Left renal cortex interstitium (tissue), 4 donors: ENCODE measurements around the gene FOXJ3. TPM values are rescaled to one million over a fixed set of nuclear protein-coding genes. Genes with fewer than 3 reads are reported as not detected.

Source experiments
- DNase-seq, 4 donors: peaks; one replicate each; pipeline ENCODE4 v3.0.0-alpha.2; 2013; ENCODE audit warnings: low read depth in 4 of 4, low spot score in 2 of 4, missing footprints in 1 of 4
- polyA plus RNA-seq, 4 donors: library from polyadenylated mRNA; unstranded; fragments of 120-200 nt; gene quantifications; one replicate each; pipeline ENCODE4 v1.2.1, GENCODE V29; 2013; ENCODE audit not compliant: insufficient read length in 4 of 4

FOXJ3 gene
- polyA plus RNA-seq: 10 to 100 TPM; 32.8 to 52.7 (median 43.7) TPM

- DNase-seq: peak; percentile 88 to 96 (median 92)
These were observed at the start of gene FOXJ3 for GRCh38 chr1:42335050-42335808. Gene FOXJ3, minus strand, starts transcription at chr1:42335235. Its CDS starts 24,142 bp downstream, at chr1:42311093.

- no peak for DNase-seq
These were observed 46.2 kb upstream of the FOXJ3 start for GRCh38 chr1:42381280-42381673.

DNA sequence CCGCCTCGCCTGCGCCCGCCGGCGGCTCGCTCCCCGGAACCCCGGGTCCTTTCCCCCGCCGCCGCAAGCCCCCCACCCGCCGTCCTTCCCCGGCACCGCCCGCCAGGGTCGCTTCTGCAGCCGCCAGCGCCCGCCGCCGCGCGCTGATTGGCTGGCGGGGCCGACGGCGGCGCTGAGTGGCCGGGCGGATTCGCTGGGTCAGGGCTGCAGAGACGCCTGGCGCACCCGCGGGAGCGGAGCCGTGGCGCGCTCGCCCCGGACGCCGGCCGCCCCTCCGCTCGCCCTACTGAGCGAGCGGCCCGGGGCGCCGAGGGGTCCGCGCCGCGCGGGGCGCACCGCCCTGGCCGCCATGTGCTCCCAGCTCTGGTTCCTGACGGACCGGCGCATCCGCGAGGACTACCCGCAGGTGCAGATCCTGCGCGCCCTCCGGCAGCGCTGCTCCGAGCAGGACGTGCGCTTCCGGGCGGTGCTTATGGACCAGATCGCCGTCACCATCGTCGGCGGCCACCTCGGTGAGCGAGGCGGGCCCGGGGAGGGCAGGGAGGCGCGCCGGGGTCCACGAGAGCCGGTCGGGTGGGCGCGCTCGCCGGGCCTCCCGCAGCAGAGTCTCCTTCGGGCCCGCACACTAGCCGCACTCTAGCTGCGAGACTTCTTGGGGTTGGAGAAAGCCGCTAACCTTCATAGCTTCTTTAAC is 45.7 kb upstream of the FOXJ3 start, which contains the start of gene RIMKLA:
TSS of gene RIMKLA (plus strand) at position 207 of the 694 bp plus-strand sequence. CDS start at position 350, 143 bp downstream.
- peak in 2 of 4 donors; percentile 20 to 22 for DNase-seq

DNA sequence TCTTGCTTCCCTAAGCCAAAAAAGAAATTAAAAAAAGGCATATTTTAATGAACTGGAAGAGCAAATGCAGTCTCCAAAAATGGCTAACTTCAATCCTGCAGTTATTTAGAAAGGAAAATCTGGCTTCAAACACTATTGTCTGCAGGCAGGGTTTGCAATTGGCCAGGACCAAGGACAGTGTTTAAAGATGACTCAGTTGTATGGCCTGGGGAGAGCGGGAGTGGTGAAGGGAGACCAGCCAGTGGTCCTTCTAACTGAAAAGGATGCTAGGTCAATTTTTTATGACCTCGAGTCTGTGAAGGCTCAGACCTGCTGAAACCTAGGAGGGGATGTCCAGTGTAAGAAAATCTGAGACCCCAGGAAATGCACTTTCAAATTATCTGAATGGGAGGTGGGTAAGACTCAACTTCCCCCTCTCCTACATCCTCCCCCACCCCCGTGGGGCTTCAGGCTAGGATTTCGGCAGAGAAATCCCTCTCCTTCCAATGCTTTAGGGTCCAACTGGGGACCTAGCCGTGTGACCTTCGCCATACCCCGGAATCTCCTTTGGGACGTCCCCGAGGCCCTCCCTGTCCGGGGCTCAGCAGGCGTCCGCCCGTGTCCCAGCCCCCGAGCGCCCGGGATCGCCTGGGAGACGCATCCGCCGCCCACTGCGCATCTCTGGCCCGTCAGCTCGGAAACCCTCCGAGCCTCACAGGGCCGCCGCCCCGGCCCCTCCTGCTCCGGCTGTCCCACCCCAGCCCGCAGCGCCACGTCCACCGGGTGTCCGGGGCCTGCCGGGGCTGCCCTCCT is 45.0 kb upstream of the FOXJ3 start:
- DNase-seq: peak in 1 of 4 donors; percentile 10

GRCh38 chr1:42372796-42373195 is 37.8 kb upstream of the FOXJ3 start:
- no peak for DNase-seq

GRCh38 chr1:42370876-42371549 is 36.0 kb upstream of the FOXJ3 start:
- no peak for DNase-seq

DNA sequence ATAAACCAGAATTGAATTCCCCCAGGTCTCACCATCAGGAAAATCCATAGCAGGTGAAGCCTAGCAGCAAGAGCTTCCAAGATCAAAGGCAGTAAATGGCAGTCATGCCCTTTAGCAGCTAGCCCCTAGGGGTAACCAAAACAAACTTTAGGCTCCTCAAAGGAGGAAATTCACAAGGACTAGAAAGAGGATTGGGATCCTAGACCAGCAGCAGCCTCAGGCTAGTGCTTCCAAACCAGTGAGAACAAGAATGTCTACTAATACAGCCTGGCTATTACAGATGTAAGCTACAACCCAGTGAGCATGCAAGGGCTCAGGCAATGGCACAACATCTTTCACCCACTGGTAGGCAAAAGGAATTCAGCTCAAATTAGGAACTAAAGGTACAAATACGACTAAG is 34.4 kb upstream of the FOXJ3 start:
- DNase-seq: no peak

- peak in 1 of 4 donors; percentile 15 for DNase-seq
These were observed 33.2 kb upstream of the FOXJ3 start for GRCh38 chr1:42368096-42368795.

DNA sequence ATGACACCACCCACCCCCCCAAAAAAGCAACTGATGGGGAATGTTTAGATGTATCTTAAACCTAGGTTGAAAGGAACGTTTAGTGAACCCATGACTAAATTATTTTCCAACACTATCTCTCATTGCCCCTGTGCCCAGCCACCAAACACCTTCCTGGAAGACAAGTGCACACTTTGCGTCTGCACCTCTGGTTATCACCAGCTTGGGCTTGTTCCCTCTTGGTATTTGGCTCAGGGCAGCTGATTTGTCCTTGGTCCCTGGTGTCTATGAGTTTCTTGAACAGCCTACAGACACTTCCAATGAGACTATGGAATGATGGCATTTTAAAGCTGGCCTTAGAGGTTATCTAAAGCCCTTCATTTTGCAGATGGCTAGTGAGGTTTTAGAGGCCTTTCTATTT is 30.1 kb upstream of the FOXJ3 start:
- DNase-seq: no peak

DNA sequence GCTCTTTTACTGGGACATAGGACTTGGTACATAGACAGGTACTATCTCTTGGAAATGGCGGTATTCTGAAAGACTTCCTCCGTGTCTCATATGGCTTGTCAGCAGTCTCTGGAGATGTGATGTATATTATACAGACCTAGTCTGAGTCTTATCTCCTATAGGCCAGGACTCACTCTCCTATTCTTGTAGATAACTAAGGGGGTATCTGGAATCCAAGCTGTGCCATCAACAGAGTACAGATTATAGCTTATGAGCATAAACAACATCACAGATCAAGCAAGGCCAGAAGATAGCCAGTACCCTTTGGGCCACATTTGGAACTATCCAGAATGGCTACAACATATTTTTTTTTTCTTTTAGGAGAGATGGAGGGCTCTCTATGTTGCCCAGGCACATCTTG is 29.5 kb upstream of the FOXJ3 start:
- DNase-seq: no peak

- DNase-seq: no peak
These were observed 29.1 kb upstream of the FOXJ3 start for GRCh38 chr1:42364089-42364488.

DNA sequence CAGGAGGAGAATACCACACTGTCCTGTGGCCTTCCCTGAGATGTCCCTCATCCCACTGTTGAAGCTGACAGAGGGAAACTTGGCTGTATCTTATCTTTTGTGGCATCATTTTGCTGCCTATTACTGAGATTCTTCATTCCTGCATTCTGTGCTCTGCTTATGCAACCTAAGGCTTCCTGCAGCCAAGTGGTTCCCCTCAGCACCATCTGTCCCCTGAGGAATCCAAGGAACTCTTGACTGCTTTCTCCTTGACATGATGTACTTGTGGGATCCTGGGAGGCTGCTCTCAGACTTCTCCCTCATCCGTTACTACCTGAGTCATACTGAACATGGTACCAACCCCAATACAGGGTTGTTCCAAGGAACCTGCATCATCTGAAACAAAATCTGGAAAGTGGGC is 24.4 kb upstream of the FOXJ3 start:
- DNase-seq: no peak

DNA sequence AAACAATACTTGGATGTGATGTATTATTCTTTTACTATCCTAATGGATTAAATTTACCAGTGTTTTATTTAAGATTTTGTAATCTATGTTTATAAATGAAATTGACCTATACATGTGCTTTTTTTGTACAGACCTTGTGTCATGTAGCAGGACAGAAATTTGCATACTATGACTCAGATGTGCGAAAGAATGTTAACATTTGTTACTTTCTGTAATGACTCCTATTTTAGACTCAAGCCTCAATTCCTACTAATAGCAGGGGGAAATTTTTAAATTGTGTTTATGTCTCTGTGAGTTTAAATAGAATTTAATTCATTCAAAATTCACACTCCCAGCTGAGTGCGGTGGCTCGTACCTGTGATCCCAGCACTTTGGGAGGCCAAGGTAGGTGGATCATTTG is 23.8 kb upstream of the FOXJ3 start:
- DNase-seq: no peak

GRCh38 chr1:42350086-42350485 is 15.1 kb upstream of the FOXJ3 start:
- DNase-seq: no peak

DNA sequence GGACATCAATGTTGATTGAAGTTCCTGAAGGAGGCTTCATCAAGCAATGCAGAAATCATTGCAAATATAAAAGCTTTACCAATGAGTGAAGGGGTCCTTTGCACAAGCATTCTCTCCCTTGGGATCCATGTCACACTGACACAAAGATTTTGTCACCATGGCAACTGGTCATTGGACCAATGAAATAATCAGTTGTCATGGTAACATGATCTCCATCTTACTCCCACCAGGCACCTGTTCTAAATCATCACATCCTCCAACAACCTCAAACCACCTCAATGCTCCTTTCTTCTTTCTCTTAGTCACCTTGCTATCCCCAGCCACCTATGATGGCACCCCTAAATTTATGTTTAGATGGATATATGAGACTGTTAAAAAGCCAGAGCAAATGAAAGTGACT is 13.5 kb upstream of the FOXJ3 start:
- DNase-seq: no peak

GRCh38 chr1:42343049-42343448 is 8.0 kb upstream of the FOXJ3 start:
- DNase-seq: no peak

GRCh38 chr1:42340901-42341300 is 5.9 kb upstream of the FOXJ3 start:
- no peak for DNase-seq

DNA sequence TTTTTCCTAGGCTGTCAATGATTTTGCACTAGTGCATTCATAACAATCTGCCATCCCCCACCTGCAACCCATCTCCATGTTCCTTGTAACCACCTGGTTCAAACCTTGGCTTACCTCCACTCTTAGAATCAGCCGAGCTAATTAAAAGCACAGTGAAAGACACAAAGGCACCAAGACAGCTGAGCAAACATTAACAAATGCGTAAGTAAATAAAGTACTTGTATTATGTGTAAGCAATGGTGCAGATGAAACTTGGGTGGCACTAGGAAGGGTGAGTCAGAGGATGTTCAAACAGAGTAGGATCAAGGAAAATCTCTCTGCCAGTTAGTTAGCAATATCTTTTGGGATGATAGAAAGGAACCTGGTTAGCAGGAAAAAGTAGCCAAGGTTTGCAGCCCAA is 5.1 kb upstream of the FOXJ3 start:
- DNase-seq: no peak

GRCh38 chr1:42336978-42337377 is 1.9 kb upstream of the FOXJ3 start:
- DNase-seq: no peak
